Astrocyte of the cerebellum (primary cell): Measurements from ENCODE around the gene OGFOD2.

Source experiments
- DNase-seq: peaks from one replicate; pipeline ENCODE4 v3.0.0-alpha.2; 2011; ENCODE audit warnings: low read depth
- H3K4me3 ChIP-seq: 2 replicates; pipeline ENCODE4 v1.5.1; 2011; ENCODE audit warnings: mild to moderate bottlenecking, low read depth, low read length, moderate library complexity
- in situ Hi-C: cut with HindIII; loops from 2 replicates; pipeline ENCODE4 v1.10.0; 2017; ENCODE audit warnings: low sequenced_read_pairs
- TF ChIP-seq, protein P1 (sequence below): IDR thresholded peaks from 2 replicates; pipeline ENCODE4 v1.5.1; 2012; ENCODE audit warnings: low read length, low read depth, moderate library complexity, mild to moderate bottlenecking; ENCODE audit errors: missing control alignments

OGFOD2 gene

DNA sequence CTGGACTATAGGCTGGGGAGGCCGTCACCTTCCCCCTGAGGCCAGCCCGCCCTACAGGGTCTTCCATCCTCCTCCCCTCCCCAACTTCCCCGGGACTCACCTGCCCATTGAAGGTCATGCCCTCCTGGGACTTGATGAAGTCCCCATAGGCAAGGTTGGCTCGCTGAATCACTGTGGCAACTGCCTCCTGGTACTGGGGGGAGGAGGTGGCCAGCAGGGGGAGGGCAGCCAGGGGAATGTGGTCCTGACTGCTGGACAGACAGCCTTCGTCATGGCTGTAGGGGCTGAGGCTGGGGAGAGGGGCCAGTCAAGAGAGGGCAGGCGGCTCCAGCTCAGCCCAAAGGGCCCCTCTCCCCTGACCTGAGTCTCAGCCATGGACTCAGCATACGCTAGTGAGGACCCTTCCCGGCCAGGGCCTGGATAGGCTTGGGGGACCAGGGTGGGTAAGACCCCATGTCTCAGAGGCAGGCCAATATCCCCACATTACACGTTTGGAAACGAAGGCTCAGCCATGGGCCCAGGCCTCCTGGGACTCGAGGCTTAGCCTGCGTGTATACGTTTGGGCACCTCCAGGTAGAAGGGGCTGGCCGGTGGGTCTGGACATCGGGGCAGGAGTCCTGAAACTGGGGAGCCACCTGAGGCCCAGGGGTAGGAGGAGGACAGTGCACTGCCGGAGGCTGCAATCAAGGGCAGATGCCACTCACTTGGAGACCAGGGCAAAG is 21.7 kb downstream of the OGFOD2 start:
- DNase-seq, result no peak
- in situ Hi-C loops, result loop anchor here (10.0 kb wide), 1 partner anchor 488 kb away; no protein-coding TSS in a partner anchor
- no peak overlapping the region for H3K4me3 ChIP-seq
- TF ChIP-seq, protein P1, sequence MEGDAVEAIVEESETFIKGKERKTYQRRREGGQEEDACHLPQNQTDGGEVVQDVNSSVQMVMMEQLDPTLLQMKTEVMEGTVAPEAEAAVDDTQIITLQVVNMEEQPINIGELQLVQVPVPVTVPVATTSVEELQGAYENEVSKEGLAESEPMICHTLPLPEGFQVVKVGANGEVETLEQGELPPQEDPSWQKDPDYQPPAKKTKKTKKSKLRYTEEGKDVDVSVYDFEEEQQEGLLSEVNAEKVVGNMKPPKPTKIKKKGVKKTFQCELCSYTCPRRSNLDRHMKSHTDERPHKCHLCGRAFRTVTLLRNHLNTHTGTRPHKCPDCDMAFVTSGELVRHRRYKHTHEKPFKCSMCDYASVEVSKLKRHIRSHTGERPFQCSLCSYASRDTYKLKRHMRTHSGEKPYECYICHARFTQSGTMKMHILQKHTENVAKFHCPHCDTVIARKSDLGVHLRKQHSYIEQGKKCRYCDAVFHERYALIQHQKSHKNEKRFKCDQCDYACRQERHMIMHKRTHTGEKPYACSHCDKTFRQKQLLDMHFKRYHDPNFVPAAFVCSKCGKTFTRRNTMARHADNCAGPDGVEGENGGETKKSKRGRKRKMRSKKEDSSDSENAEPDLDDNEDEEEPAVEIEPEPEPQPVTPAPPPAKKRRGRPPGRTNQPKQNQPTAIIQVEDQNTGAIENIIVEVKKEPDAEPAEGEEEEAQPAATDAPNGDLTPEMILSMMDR, result no peak

DNA sequence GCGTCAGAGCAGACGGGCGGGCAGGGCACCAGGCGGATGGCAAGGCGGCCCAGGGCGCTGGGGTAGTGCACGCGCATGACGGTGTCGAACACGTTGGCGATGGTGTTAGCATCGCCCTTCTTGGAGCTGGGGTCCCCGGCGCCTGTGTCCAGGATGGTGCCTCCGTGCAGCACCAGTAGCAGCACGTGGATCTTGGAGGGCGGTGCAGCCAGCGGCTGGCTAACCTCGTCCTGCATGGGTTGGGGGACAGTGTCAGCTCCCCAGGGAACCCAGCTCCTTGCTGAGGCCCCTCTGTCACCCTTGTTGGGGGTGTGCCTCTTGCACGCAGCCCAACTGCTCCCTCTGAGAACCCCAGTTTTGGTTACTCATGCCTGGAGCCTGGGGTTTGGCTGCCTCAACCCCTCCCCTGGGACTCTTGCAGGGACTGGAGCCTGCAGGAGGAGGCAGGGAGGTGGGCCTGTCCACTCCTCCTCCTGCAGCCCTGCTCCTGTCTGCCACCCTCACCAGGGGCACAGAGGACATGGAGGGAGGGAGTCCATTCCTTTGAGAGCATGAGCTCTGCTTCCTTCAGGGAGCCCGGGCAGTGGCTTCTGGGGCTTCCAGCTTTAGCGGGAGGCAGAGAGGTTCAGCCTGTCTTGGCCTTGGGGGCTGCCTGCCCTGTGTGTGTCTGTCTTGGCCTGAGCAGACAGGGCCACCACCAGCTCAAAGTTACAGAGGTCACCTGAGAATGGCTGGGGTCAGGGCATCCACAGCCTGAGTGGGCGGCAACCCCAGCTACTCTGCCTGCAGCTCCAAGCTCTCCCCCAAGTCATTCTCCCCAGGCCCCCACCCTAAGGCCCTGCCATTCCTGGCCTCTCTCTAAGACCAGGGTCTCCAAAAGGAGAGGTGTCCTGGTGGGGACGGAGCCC is 22.6 kb downstream of the OGFOD2 start:
- H3K4me3 ChIP-seq, result no peak overlapping the region
- in situ Hi-C loops, result loop anchor here (10.0 kb wide), 1 partner anchor 487 kb away; no protein-coding TSS in a partner anchor
- DNase-seq, result no peak
- TF ChIP-seq, protein P1, result no peak

DNA sequence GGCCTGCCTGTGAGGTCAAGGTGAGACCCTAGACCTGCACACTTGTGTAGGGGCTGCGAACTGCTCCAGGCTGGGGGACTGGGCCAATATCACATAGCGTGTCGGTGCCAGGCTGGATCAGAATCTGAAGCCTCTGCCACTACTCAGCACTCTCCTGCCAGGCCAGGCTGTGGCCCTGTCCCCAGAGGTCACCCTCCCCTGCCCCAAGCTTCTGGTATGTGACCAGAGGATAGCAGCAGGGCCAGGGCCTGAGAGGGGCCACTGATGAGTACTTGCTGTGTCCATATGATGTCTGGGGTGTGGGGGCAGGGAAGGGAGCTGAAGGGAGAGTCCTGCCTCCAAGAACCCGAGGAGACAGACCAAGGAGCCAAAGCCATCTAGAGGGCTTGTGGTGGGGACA is 23.3 kb downstream of the OGFOD2 start:
- TF ChIP-seq, protein P1, result no peak
- no peak overlapping the region for H3K4me3 ChIP-seq
- in situ Hi-C loops, result loop anchor here (10.0 kb wide), 1 partner anchor 486 kb away; no protein-coding TSS in a partner anchor
- DNase-seq, result no peak

DNA sequence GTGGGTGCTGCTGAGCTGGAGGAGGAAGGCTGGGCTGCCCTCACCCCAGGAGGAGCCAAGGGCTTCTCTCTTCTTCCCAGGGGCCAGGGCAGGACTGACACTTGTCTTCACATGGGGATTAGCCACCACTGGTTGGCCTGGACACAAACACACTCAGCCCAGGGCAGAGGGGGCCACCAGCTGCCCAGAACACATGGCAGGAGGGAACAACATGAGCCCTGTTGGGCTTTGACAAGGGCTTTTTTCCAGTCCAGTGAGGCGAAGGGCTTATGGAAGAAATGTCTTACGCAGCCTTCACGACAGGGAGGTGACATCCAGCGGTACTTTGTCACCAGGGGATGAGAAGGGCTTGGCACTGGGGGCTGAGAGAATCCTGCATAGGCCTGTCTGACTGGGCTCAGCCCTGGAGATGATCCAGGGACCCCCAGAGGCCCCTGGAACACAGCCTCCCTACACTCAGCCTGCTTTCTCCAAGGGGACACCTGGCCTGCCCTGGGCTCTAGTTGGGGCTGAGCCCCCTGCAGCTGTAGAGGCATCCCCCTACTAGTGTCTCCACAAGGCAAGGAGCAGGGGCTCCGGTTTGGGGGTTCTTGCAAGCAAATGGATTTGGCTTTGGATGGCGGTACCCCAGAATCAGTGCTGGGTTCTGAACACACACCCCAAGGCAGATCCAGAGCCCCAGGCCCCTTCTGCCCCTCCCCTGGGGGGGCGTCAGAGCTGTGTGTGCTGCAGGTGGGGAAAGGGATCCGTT is 24.3 kb downstream of the OGFOD2 start:
- no peak for DNase-seq
- no peak overlapping the region for H3K4me3 ChIP-seq
- TF ChIP-seq, protein P1, result no peak
- in situ Hi-C loops, result loop anchor here (10.0 kb wide), 1 partner anchor 485 kb away; no protein-coding TSS in a partner anchor

DNA sequence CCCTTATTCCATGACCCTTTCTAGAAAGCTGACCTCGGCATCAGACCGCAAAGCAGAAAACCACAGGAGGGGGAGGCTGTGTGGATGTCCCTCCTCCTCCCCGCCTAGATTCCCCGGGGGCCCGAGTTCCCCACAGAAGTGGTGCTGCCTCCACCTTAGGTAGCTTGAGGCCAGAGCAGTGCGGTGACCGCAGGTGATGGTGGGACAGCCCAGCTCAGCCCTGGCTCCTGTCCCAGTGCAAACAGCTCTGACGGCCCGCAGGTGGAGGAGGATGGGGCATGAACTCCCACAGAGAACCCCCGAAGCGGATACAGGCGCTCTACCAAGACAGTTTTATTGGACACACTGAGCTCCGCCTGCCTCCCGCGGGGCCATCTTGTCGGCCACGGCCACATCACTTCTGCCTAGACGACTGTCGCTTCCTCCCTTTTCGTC is 25.0 kb downstream of the OGFOD2 start:
- no peak for DNase-seq
- TF ChIP-seq, protein P1, result no peak
- H3K4me3 ChIP-seq, result no peak overlapping the region
- in situ Hi-C loops, result loop anchor here (10.0 kb wide), 1 partner anchor 485 kb away; no protein-coding TSS in a partner anchor

DNA sequence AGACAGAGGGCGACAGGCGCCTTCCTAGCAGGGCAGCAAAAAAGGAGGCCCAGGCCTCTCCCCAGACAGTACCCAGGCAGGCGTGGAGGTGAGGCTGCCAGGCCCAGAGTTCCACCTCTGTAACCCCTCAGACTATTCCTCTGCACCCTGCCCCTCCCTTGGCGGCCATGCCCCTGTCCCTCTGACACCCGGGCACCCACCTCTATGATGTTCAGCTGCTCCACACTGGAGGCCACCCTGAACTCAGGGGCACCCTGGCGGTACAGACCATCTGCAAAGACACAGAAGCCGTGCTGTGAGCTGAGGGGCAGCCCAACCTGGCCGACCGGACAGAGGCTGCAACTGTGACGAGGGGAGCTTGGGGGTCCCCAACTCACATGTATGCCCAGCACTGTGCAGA is 25.5 kb downstream of the OGFOD2 start:
- H3K4me3 ChIP-seq, result no peak overlapping the region
- in situ Hi-C loops, result no loop called here
- TF ChIP-seq, protein P1, result no peak
- DNase-seq, result no peak
